Spleen (tissue), 7 donors: ENCODE results near the gene DNM1L.
"Not testable (repeated sequence)": the region's sequence is repeated elsewhere in the genome, so short reads cannot be mapped to it uniquely, and the experiment has no call there.

Experiments used
- CTCF ChIP-seq, 11 experiments: fragments of 200-600 bp in 7 of 11; fragments of 450-650 bp in 4 of 11; sonication (generic) in 4 of 11; IDR thresholded peaks in 8 of 11; conservative IDR thresholded peaks in 3 of 11; 1 replicate in 7 of 11; 2 replicates in 4 of 11; pipeline versions ENCODE4 v1.4.0 to v1.8.0; 2016 to 2021; ENCODE audit warnings: antibody characterized with exemption in 11 of 11, inconsistent platforms in 4 of 11, mild to moderate bottlenecking in 1 of 11
- POLR2AphosphoS5 ChIP-seq, 3 donors: sonication (generic); formaldehyde crosslinking; IDR thresholded peaks; one replicate each; pipeline ENCODE4 v1.5.1; 2017; ENCODE audit warnings: antibody characterized with exemption in 3 of 3
- donor health status: DM: no; HTN: no; CAD: no; lungs with moderate emphysema.
- donor health status: DM: no; HTN: no; CAD: no.
- donor health status: DM: no; HTN: no; CAD: no.

- TF ChIP-seq POLR2AphosphoS5 (IDR thresholded peaks at IDR 0.05); CTCF (IDR thresholded peaks at IDR 0.05 in 8 of 11, conservative IDR thresholded peaks at IDR 0.05 in 3 of 11): not testable (repeated sequence)
Measured at GRCh38 chr12:32725308-32725707, 46.2 kb downstream of the DNM1L start.
